A673 (cell line): ENCODE measurements around the gene KPTN. TPM values are rescaled to one million over a fixed set of nuclear protein-coding genes. Genes with fewer than 3 reads are reported as not detected.

ENCODE experiments used
- BruUV-seq: library from RNA; stranded (reverse); fragments of 400-500 nt; replicated peaks from 2 replicates; lab custom pipeline; 2021; lab: Mats Ljungman, UMichigan
- CTCF ChIA-PET: fragments of 300-600 bp; sonication (Branson Sonifier 250); formaldehyde crosslinking; loops from one replicate; lab custom pipeline; 2022; ENCODE audit warnings: antibody characterized with exemption; lab: Charles Lee
- POLR2A ChIA-PET: fragments of 300-600 bp; sonication (Branson Sonifier 250); formaldehyde crosslinking; loops from one replicate; lab custom pipeline; 2022; ENCODE audit warnings: antibody characterized with exemption; ENCODE audit not compliant: low non-redundant PET; lab: Charles Lee
- DNase-seq: peaks from one replicate; pipeline ENCODE4 v3.0.0-alpha.2; 2015; ENCODE audit warnings: low spot score
- H3K27ac ChIP-seq: fragments of 200-600 bp; sonication (generic); 2 replicates; pipeline ENCODE4 v1.5.1; 2016; ENCODE audit warnings: mixed run types, low read depth, mild to moderate bottlenecking, mixed read lengths, antibody characterized with exemption, low read length; ENCODE audit not compliant: poor library complexity, severe bottlenecking
- H3K27me3 ChIP-seq: fragments of 200-600 bp; sonication (generic); replicated peaks from 2 replicates; pipeline ENCODE4 v1.6.1; 2017; ENCODE audit warnings: mixed run types, low read depth, mild to moderate bottlenecking, mixed read lengths, antibody characterized with exemption, low read length; ENCODE audit not compliant: insufficient read depth, poor library complexity
- H3K36me3 ChIP-seq: fragments of 200-600 bp; sonication (generic); 2 replicates; pipeline ENCODE4 v1.6.1; 2016; ENCODE audit warnings: mixed run types, mild to moderate bottlenecking, mixed read lengths, antibody characterized with exemption, low read length; ENCODE audit not compliant: insufficient read depth, poor library complexity, severe bottlenecking
- H3K4me1 ChIP-seq: fragments of 200-600 bp; sonication (generic); 2 replicates; pipeline ENCODE4 v1.6.1; 2017; ENCODE audit warnings: mixed run types, mild to moderate bottlenecking, mixed read lengths, antibody characterized with exemption, low read length; ENCODE audit not compliant: insufficient read depth, poor library complexity, severe bottlenecking
- H3K4me3 ChIP-seq: fragments of 200-600 bp; sonication (generic); 2 replicates; pipeline ENCODE4 v1.5.1; 2016; ENCODE audit warnings: low read depth, mixed run types, mild to moderate bottlenecking, mixed read lengths, low read length; ENCODE audit not compliant: poor library complexity, severe bottlenecking
- H3K9me3 ChIP-seq: fragments of 200-600 bp; sonication (generic); 2 replicates; pipeline ENCODE4 v1.6.1; 2016; ENCODE audit warnings: mixed run types, low read depth, mild to moderate bottlenecking, mixed read lengths, antibody characterized with exemption, low read length; ENCODE audit not compliant: poor library complexity, severe bottlenecking
- CTCF ChIP-seq: fragments of 300-800, 200-600 bp; sonication (generic); conservative IDR thresholded peaks from 2 replicates; pipeline ENCODE4 v1.5.1; 2017; ENCODE audit warnings: low read depth, mild to moderate bottlenecking, antibody characterized with exemption, low read length, moderate library complexity, mixed read lengths
- EZH2 ChIP-seq: fragments of 200-600 bp; sonication (generic); IDR thresholded peaks from 2 replicates; pipeline ENCODE4 v1.6.1; 2017; ENCODE audit warnings: borderline replicate concordance, low read depth, mild to moderate bottlenecking, mixed read lengths, antibody characterized with exemption, low read length; ENCODE audit not compliant: poor library complexity, severe bottlenecking
- intact Hi-C: fragments of 100-400 bp; cut with micrococcal nuclease; formaldehyde crosslinking; loops from one replicate; pipeline ENCODE4 v1.10.0; 2022; ENCODE audit not compliant: unreplicated experiment
- total RNA-seq: library from RNA; stranded (reverse); gene quantifications from 2 replicates; pipeline ENCODE4 v1.2.3, GENCODE V29; 2021

Gene KPTN
- total RNA-seq, 1 experiment from 2014 or later = 18.9 TPM

- Histone ChIP-seq H3K4me3 (no peak overlapping the region), H3K4me1 (peaks cover 9% of the 10 kb centered on the region), H3K27me3 (no peaks in the 10 kb centered on the region), H3K9me3 (no peaks in the 10 kb centered on the region), H3K27ac (no peak overlapping the region), H3K36me3 (no peaks in the 10 kb centered on the region)
- POLR2A ChIA-PET = no interaction called here
- CTCF ChIA-PET = no interaction called here
- TF ChIP-seq EZH2 (no peak), CTCF (no peak)
- intact Hi-C loops = no loop called here
- BruUV-seq = no TSS peak
- DNase-seq = no peak
Observed at GRCh38 chr19:47475465-47475864, 8.6 kb downstream of the KPTN start.

GRCh38 chr19:47473336-47473735 is 10.7 kb downstream of the KPTN start:
- TF ChIP-seq EZH2 (no peak), CTCF (no peak)
- H3K36me3 ChIP-seq = no peaks in the 10 kb centered on the region
- H3K27me3 ChIP-seq = no peaks in the 10 kb centered on the region
- DNase-seq = no peak
- intact Hi-C loops = no loop called here
- H3K27ac ChIP-seq = no peak overlapping the region
- H3K4me1 ChIP-seq = peaks cover 9% of the 10 kb centered on the region
- no peak overlapping the region for H3K4me3 ChIP-seq
- no TSS peak for BruUV-seq
- no peaks in the 10 kb centered on the region for H3K9me3 ChIP-seq
- ChIA-PET CTCF (no interaction called here), POLR2A (no interaction called here)

- Histone ChIP-seq H3K36me3 (no peaks in the 10 kb centered on the region), H3K27ac (no peak within 1 kb of the TSS), H3K27me3 (no peaks in the 10 kb centered on the region), H3K4me1 (peaks cover 9% of the 10 kb centered on the region), H3K4me3 (peak within 1 kb of the TSS; percentile 62), H3K9me3 (no peaks in the 10 kb centered on the region)
- DNase-seq = peak; percentile 92
- POLR2A ChIA-PET = no interaction called here
- no TSS peak for BruUV-seq
- CTCF ChIA-PET = interaction anchor here (0.6 to 1.5 kb wide), 3 partner anchors 12 to 246 kb away, joined by 3 to 7 read pairs (median 5); partner anchors contain the start of gene KPTN
- intact Hi-C loops = no loop called here
- no peak for TF ChIP-seq EZH2
- TF ChIP-seq CTCF = no peak
Observed at GRCh38 chr19:47471733-47472457, 12.1 kb downstream of the KPTN start, which contains the start of gene SLC8A2. Gene SLC8A2, minus strand, starts transcription at chr19:47471893. Its CDS starts 5,490 bp downstream, at chr19:47466403.
